Omental fat pad (tissue), 4 donors: ENCODE results near the gene PAX3. TPM values are rescaled to one million over a fixed set of nuclear protein-coding genes. Genes with fewer than 3 reads are reported as not detected.

Source experiments
- ATAC-seq: fragments of 150-250 bp; one replicate; pipeline ENCODE4 v1.9.1; 2016; ENCODE audit warnings: mild to moderate bottlenecking, moderate library complexity; ENCODE audit not compliant: low FRiP score
- DNase-seq: peaks from one replicate; pipeline ENCODE4 v3.0.0-alpha.2; 2019; ENCODE audit warnings: low spot score
- CTCF ChIP-seq, 3 donors: fragments of 450-650 bp; IDR thresholded peaks; one replicate each; pipeline ENCODE4 v1.5.1; 2016 to 2017; ENCODE audit warnings: antibody characterized with exemption in 3 of 3, mild to moderate bottlenecking in 3 of 3, moderate library complexity in 2 of 3
- total RNA-seq, 4 donors: library from RNA; depleted of rRNA; stranded (reverse); fragments of >200 nt; gene quantifications; one replicate each; pipeline ENCODE4 v1.1.0, GENCODE V29; 2016

PAX3 gene
- total RNA-seq, 4 donors from 2014 or later, result not detected

- no peak for ATAC-seq
- no peak for DNase-seq
- no peak for TF ChIP-seq CTCF (IDR thresholded peaks at IDR 0.05)
These were observed 102.6 kb downstream of the PAX3 start for GRCh38 chr2:222196159-222196558.

GRCh38 chr2:222194669-222195068 lies 104.1 kb downstream of the PAX3 start:
- DNase-seq, result no peak
- no peak for TF ChIP-seq CTCF (IDR thresholded peaks at IDR 0.05)
- no peak for ATAC-seq

GRCh38 chr2:222193328-222193983 lies 105.3 kb downstream of the PAX3 start:
- no peak for TF ChIP-seq CTCF (IDR thresholded peaks at IDR 0.05)
- ATAC-seq (no peak), DNase-seq (no peak)

- TF ChIP-seq CTCF (IDR thresholded peaks at IDR 0.05), result no peak
- ATAC-seq, result no peak
- no peak for DNase-seq
These were observed 118.2 kb downstream of the PAX3 start for GRCh38 chr2:222180619-222181018.

GRCh38 chr2:222179592-222179991 lies 119.2 kb downstream of the PAX3 start:
- ATAC-seq (no peak), DNase-seq (no peak)
- TF ChIP-seq CTCF (IDR thresholded peaks at IDR 0.05), result no peak

- no peak for DNase-seq
- no peak for TF ChIP-seq CTCF (IDR thresholded peaks at IDR 0.05)
- no peak for ATAC-seq
These were observed 120.3 kb downstream of the PAX3 start for GRCh38 chr2:222178450-222178849.

- DNase-seq (no peak), ATAC-seq (no peak)
- no peak for TF ChIP-seq CTCF (IDR thresholded peaks at IDR 0.05)
These were observed 121.9 kb downstream of the PAX3 start for GRCh38 chr2:222176890-222177289.
